HEK293T (cell line): Measurements from ENCODE around the gene EGLN1.

ENCODE experiments used
- CTCF ChIA-PET: fragments of 350-600 bp; formaldehyde crosslinking; extraction: SDS; loops from one replicate; lab custom pipeline; 2021; ENCODE audit warnings: antibody characterized with exemption, inconsistent platforms; lab: Yijun Ruan, JAX
- POLR2A ChIA-PET: fragments of 350-600 bp; formaldehyde crosslinking; extraction: SDS; loops from one replicate; lab custom pipeline; 2020; ENCODE audit warnings: antibody characterized with exemption, inconsistent platforms; lab: Yijun Ruan, JAX
- DNase-seq: peaks from one replicate; pipeline ENCODE4 v3.0.0; 2012; ENCODE audit warnings: mixed read lengths; ENCODE audit errors: extremely low spot score
- BHLHE40 ChIP-seq: fragments of 450-650 bp; IDR thresholded peaks from 2 replicates; pipeline ENCODE4 v1.6.1; 2016; ENCODE audit warnings: mild to moderate bottlenecking, moderate library complexity, borderline replicate concordance
- ELF4 ChIP-seq: fragments of 450-650 bp; IDR thresholded peaks from 2 replicates; pipeline ENCODE4 v1.6.1; 2017; ENCODE audit warnings: antibody characterized with exemption
- FOXA1 ChIP-seq: fragments of 450-650 bp; IDR thresholded peaks from 2 replicates; pipeline ENCODE4 v1.6.1; 2016; ENCODE audit warnings: mild to moderate bottlenecking
- FOXK2 ChIP-seq: fragments of 450-650 bp; IDR thresholded peaks from 2 replicates; pipeline ENCODE4 v1.6.1; 2016; ENCODE audit warnings: mild to moderate bottlenecking
- FOXM1 ChIP-seq: fragments of 450-650 bp; IDR thresholded peaks from 2 replicates; pipeline ENCODE4 v1.6.1; 2017; ENCODE audit warnings: mild to moderate bottlenecking, borderline replicate concordance
- L3MBTL2 ChIP-seq: fragments of 450-650 bp; conservative IDR thresholded peaks from 2 replicates; pipeline ENCODE4 v1.6.1; 2016; ENCODE audit warnings: mild to moderate bottlenecking
- LEF1 ChIP-seq: fragments of 450-650 bp; IDR thresholded peaks from 2 replicates; pipeline ENCODE4 v1.6.1; 2017; ENCODE audit warnings: mild to moderate bottlenecking, borderline replicate concordance
- NFRKB ChIP-seq: fragments of 450-650 bp; IDR thresholded peaks from 2 replicates; pipeline ENCODE4 v1.6.1; 2016; ENCODE audit warnings: mild to moderate bottlenecking, moderate library complexity
- PKNOX1 ChIP-seq: fragments of 450-650 bp; IDR thresholded peaks from 2 replicates; pipeline ENCODE4 v1.6.1; 2016
- SUZ12 ChIP-seq: fragments of 450-650 bp; IDR thresholded peaks from 2 replicates; pipeline ENCODE4 v1.6.1; 2016; ENCODE audit warnings: mild to moderate bottlenecking
- TARDBP ChIP-seq: fragments of 450-650 bp; IDR thresholded peaks from 2 replicates; pipeline ENCODE4 v1.6.1; 2016
- ZNF384 ChIP-seq: fragments of 450-650 bp; IDR thresholded peaks from 2 replicates; pipeline ENCODE4 v1.6.1; 2016

Gene EGLN1

DNA sequence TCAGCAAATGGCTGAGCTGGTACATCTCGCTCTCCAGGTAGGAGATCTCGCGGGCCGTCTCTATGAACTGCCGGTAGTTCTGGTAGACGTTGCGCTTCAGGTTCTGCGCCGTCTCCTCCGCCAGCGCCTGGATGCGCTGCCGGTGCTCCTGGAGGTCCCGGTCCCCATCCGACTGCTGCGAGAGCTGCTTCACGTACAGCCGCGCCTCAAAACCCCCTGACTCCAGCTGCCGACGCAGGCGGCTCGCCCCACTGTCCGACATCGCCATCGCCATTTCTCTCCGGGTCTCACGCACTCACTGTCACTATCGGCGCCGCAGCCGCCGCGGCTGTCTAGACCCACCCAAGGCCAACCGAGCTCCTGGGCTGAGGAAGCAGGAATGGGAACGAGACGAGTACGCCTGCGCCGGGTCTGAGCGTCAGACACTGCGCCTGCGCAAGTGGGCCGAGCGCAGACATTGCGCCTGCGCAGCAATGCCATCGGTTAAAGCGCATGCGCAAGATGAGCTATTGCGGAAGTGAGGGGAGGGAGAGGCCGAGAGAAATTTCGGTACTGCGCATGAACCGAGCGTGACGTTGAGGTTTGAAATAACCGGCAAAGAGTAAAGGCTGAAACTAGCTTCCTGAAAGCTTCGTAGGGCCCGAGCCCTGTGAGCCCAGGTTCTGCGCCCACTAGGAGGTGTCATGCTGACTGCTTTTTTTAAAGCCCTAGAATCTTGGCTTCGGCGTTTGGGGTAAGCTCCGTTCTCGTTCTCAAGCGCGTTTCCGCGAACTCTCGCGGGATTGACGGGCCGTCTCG, 84.4 kb downstream of the EGLN1 start, which contains the start of gene EXOC8:
TSS of gene EXOC8 (minus strand) at position 381 of the 798 bp plus-strand sequence. CDS start at position 274, 107 bp downstream.
- ChIA-PET POLR2A (interaction anchor here (0.5 to 2.5 kb wide), 25 partner anchors 9 to 1289 kb away, joined by 3 to 15 read pairs (median 4); partner anchors contain the start of genes EGLN1 and TSNAX), CTCF (interaction anchor here (0.7 to 1.6 kb wide), 5 partner anchors 20 to 266 kb away, joined by 3 to 4 read pairs (median 3); no protein-coding TSS in a partner anchor)
- TF ChIP-seq BHLHE40 (no peak), PKNOX1 (peak; percentile 88), FOXK2 (no peak), ELF4 (peak; percentile 100), FOXM1 (no peak), TARDBP (no peak)
- DNase-seq, result peak; percentile 98

GRCh38 chr1:231337043-231337471, 85.0 kb downstream of the EGLN1 start:
- TF ChIP-seq PKNOX1 (no peak), BHLHE40 (no peak), FOXA1 (no peak), ZNF384 (no peak), NFRKB (no peak), SUZ12 (no peak), L3MBTL2 (peak; percentile 19; the same call in 1 of the 2 replicates), TARDBP (no peak)
- ChIA-PET POLR2A (interaction anchor here (0.7 to 2.5 kb wide), 9 partner anchors 12 to 289 kb away, joined by 3 to 12 read pairs (median 4); partner anchors contain the start of genes EGLN1 and TSNAX), CTCF (interaction anchor here (1.9 kb wide), 1 partner anchor 22 kb away, joined by 10 read pairs; no protein-coding TSS in a partner anchor)
- no peak for DNase-seq

- ChIA-PET CTCF (interaction anchor here (0.6 to 1.9 kb wide), 2 partner anchors 20 to 229 kb away, joined by 4 to 10 read pairs; no protein-coding TSS in a partner anchor), POLR2A (interaction anchor here (0.9 to 1.9 kb wide), 4 partner anchors 15 to 85 kb away, joined by 3 to 7 read pairs (median 4); no protein-coding TSS in a partner anchor)
- DNase-seq, result no peak
- TF ChIP-seq LEF1 (no peak), L3MBTL2 (peak; percentile 32; the same call in 1 of the 2 replicates)
These were observed 86.2 kb downstream of the EGLN1 start for GRCh38 chr1:231335663-231336602.

- POLR2A ChIA-PET, result interaction anchor here (0.5 to 1.7 kb wide), 3 partner anchors 8 to 86 kb away, joined by 3 to 6 read pairs (median 3); no protein-coding TSS in a partner anchor
- DNase-seq, result no peak
- TF ChIP-seq LEF1, result no peak
- CTCF ChIA-PET, result interaction anchor here (0.6 to 1.9 kb wide), 3 partner anchors 19 to 230 kb away, joined by 4 to 10 read pairs (median 4); no protein-coding TSS in a partner anchor
These were observed 87.1 kb downstream of the EGLN1 start for GRCh38 chr1:231334952-231335351.

DNA sequence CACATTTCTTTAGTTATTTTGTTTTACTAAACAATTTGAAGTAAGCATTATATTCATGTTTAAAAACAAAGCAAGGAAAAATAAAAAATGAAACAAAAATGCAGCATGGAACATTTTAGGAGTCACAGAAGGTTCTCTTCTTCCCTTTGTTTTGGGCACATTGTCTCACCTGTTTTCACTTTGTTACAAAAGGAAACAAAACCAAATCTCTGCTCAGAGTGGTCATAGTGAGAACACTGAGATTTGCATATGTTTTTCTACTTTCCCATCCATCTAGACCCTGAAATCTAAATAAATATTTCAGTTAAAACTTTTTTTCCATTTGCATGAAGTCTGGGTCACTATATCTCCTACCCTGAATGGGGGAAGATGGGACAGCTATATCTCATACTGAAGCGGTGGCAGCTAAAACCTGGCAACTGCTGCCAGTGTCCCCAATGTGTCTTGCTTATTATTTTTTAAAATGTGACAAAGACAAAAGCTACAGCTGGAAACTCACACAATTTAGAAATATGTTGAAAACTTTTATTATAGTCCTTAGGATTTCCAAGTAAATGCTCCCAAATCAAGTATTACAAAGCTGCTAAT, 87.9 kb downstream of the EGLN1 start:
- TF ChIP-seq FOXA1, result no peak
- TF ChIP-seq PKNOX1, result peak; percentile 14; the same call in 1 of the 2 replicates
- ChIA-PET POLR2A (no interaction called here), CTCF (interaction anchor here (0.7 to 1.5 kb wide), 3 partner anchors 18 to 23 kb away, joined by 3 to 9 read pairs (median 4); no protein-coding TSS in a partner anchor)
- DNase-seq, result no peak

DNA sequence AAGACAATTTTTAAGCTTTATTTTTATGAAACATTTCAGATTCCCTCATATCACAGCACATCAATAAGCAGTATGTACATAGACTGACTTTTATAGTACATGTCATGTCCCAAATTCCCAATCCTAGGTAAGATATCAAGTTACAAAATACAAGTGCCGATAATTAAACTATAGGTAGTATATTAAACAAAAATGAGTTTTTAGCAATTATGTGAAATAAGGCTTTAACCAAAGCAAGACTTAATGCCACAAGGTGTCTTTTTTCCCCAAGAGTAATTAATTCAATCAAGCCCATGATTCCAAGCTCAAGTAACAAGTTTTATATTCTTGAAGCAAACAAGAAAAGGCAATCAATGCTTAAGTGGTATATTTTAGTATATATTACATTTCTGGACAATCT, 89.3 kb downstream of the EGLN1 start:
- CTCF ChIA-PET, result no interaction called here
- 0 out of 2 replicates have a peak, but pooled peaks have one; percentile 36 for TF ChIP-seq PKNOX1
- no peak for TF ChIP-seq FOXA1
- TF ChIP-seq LEF1, result no peak
- POLR2A ChIA-PET, result no interaction called here
- DNase-seq, result no peak
